MM.1S (cell line): ENCODE results near the gene EPN3.

Source experiments
- EZH2 ChIP-seq: fragments of 300-600 bp; sonication (generic); optimal IDR thresholded peaks from 2 replicates; pipeline ENCODE3; 2017; ENCODE audit warnings: low read depth, mild to moderate bottlenecking, antibody characterized with exemption, low read length, mixed read lengths
- EZH2phosphoT487 ChIP-seq: fragments of 300-600 bp; sonication (generic); IDR thresholded peaks from 2 replicates; pipeline ENCODE4 v1.6.1; 2018; ENCODE audit warnings: antibody characterized with exemption, low read length
- TF ChIP-seq, protein P1 (sequence below): fragments of 300-600 bp; sonication (generic); IDR thresholded peaks from 2 replicates; pipeline ENCODE4 v1.5.1; 2016; ENCODE audit warnings: antibody characterized with exemption, low read length, mixed read lengths

DNA sequence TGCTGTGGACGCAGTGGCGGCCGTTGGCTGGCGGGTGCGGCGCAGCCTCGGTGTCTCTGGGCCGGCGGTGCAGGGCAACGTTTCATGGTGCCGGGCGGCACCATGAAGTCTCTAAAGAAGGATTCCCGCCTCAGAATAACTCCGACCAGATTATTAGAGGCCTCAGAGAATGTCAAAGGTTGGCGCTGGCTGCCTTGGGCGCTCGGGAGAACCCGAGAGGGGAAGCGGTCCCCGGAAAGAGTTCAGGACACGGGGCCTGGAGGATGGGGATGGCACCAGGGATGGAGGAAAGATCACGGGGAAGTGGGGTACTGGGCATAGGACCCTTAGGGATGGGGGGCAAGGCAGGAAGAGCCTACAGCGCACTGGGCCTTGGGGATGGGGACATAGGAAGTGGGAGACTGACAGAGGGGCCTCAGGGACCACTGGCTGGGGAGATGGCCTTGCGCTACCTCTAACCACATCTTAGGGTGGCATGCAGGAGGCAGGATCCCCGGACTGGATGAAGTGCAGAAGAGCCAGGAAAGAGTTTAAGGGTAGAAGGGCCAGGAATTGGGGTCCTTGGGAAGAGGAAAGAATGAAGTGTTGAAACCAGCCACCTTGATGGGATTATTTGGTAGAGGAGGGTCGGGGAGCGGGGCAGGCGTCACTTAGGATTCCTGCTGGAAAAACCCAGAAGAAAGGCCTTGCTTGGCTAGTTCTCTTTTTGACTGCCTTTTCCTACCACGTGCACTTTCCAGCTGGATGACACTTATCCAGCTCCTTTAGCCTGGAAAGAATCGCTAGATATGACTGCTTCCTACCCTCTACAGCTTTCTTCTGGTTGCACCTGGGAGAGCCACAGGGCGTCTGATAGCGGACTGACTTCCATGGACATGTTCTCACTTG is 23.7 kb upstream of the EPN3 start:
- TF ChIP-seq EZH2phosphoT487 (no peak), EZH2 (no peak)
- TF ChIP-seq, protein P1, sequence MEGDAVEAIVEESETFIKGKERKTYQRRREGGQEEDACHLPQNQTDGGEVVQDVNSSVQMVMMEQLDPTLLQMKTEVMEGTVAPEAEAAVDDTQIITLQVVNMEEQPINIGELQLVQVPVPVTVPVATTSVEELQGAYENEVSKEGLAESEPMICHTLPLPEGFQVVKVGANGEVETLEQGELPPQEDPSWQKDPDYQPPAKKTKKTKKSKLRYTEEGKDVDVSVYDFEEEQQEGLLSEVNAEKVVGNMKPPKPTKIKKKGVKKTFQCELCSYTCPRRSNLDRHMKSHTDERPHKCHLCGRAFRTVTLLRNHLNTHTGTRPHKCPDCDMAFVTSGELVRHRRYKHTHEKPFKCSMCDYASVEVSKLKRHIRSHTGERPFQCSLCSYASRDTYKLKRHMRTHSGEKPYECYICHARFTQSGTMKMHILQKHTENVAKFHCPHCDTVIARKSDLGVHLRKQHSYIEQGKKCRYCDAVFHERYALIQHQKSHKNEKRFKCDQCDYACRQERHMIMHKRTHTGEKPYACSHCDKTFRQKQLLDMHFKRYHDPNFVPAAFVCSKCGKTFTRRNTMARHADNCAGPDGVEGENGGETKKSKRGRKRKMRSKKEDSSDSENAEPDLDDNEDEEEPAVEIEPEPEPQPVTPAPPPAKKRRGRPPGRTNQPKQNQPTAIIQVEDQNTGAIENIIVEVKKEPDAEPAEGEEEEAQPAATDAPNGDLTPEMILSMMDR, result no peak
